Right cardiac atrium (tissue), 5 donors: ENCODE measurements around the gene SOX1. TPM values are rescaled to one million over a fixed set of nuclear protein-coding genes. Genes with fewer than 3 reads are reported as not detected.

Experiments used
- ATAC-seq, 2 donors: fragments of 200-7000 bp; cut with Tn5 transposase; one replicate each; pipeline versions ENCODE4 v1.8.0 to v1.9.1; 2020; ENCODE audit warnings: moderate library complexity in 2 of 2, mild to moderate bottlenecking in 1 of 2
- DNase-seq, 3 donors: peaks; one replicate each; pipeline ENCODE4 v3.0.0-alpha.2; 2020
- H3K27ac ChIP-seq: one replicate; pipeline ENCODE4 v1.5.1; 2013; ENCODE audit warnings: mild to moderate bottlenecking, low read length, control low read depth, moderate library complexity
- H3K27me3 ChIP-seq: one replicate; pipeline ENCODE4 v1.6.1; 2013; ENCODE audit not compliant: control insufficient read depth, insufficient read depth
- H3K4me1 ChIP-seq: one replicate; pipeline ENCODE4 v1.6.1; 2013; ENCODE audit warnings: low read length; ENCODE audit not compliant: control insufficient read depth, insufficient read depth
- H3K4me3 ChIP-seq: one replicate; pipeline ENCODE4 v1.5.1; 2013; ENCODE audit warnings: low read length, control low read depth
- H3K9me3 ChIP-seq: one replicate; pipeline ENCODE4 v1.6.1; 2013; ENCODE audit warnings: low read length; ENCODE audit not compliant: control insufficient read depth
- WGBS: extraction: QIAGEN DNeasy Blood & Tissue Kit; methylation state at CpG from one replicate; pipeline ENCODE4 v1.1.7; 2013; 5-methylcytosine and 5-hydroxymethylcytosine counted together
- intact Hi-C, 4 donors: fragments of 100-400 bp; cut with DNase I; formaldehyde crosslinking; loops; one replicate each; pipeline versions ENCODE4 v1.11.0 to v1.14.0; 2022 to 2023
- long read RNA-seq, 4 donors: library from polyadenylated mRNA; unstranded; transcript quantifications; one replicate each; pipeline ENCODE4 v2.0.0, GENCODE V29; 2020 to 2021
- polyA plus RNA-seq: library from polyadenylated mRNA; stranded (reverse); fragments of 200-250 nt; gene quantifications from one replicate; pipeline ENCODE4 v1.2.3, GENCODE V29; 2013
- total RNA-seq, 4 donors: library from RNA; stranded (reverse); fragmentation: NEBNext Ultra II Directional; extraction: Animal tissue kit (Norgen Biotek cat#: 25700); gene quantifications; one replicate each; pipeline ENCODE4 v1.2.1, GENCODE V29; 2021
- donor health status: healthy with polysubstance abuse.
- donor health status: DM: no; HTN: yes; CAD: no.
- donor health status: DM: no; HTN: no; CAD: no.
- donor health status: DM: no; HTN: yes; CAD: no; lungs with severe emphysema.
- donor health status: DM: yes; HTN: yes; CAD: no.

Gene SOX1
- total RNA-seq (not detected), polyA plus RNA-seq (not detected)
- long read RNA-seq, donor 1: 0 reads
- long read RNA-seq, donor 2: 0 reads
- long read RNA-seq, donor 3: 0 reads
- long read RNA-seq, donor 4: 0 reads

DNA sequence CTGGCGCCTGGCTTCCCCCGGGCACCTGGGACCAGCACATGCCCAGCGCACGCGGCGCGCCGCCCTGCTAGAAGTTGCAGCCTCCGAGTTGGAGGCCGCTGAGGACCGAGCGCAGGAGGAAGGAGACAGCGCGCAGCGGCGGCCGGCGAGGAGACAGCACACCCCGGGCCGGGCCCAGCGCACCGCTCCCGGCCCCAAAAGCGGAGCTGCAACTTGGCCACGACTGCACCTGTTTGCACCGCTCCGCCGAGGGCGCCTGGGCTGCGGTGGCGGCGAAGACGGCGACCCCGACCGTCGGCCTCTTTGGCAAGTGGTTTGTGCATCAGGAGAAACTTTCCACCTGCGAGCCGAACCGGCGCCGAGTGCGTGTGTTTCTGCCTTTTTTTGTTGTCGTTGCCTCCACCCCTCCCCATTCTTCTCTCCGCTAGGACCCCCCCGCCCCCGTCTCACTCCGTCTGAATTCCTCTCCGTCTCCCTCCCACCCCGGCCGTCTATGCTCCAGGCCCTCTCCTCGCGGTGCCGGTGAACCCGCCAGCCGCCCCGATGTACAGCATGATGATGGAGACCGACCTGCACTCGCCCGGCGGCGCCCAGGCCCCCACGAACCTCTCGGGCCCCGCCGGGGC is at the start of gene SOX1:
TSS of gene SOX1 (plus strand) at position 34 of the 626 bp plus-strand sequence. CDS start at position 544, 510 bp downstream.
- intact Hi-C loops: no loop called here
- H3K9me3 ChIP-seq: no peaks in the 10 kb centered on the region
- 3% methylated on average over 66 of the region's 66 CpGs for WGBS
- H3K27ac ChIP-seq: no peak within 1 kb of the TSS
- peak within 1 kb of the TSS; percentile 50 for H3K4me3 ChIP-seq
- H3K4me1 ChIP-seq: no peaks in the 10 kb centered on the region
- DNase-seq (peak in 1 of 3 donors; percentile 37), ATAC-seq (no peak)
- H3K27me3 ChIP-seq: peaks cover 4% of the 10 kb centered on the region

- Histone ChIP-seq H3K27me3 (no peaks in the 10 kb centered on the region), H3K4me1 (no peaks in the 10 kb centered on the region), H3K9me3 (peaks cover 4% of the 10 kb centered on the region), H3K27ac (no peak overlapping the region), H3K4me3 (no peak overlapping the region)
- DNase-seq (no peak), ATAC-seq (no peak)
- 87% methylated on average over 11 of the region's 11 CpGs for WGBS
- intact Hi-C loops: no loop called here
Measured at GRCh38 chr13:112024577-112024976, 42.4 kb upstream of the SOX1 start.

DNA sequence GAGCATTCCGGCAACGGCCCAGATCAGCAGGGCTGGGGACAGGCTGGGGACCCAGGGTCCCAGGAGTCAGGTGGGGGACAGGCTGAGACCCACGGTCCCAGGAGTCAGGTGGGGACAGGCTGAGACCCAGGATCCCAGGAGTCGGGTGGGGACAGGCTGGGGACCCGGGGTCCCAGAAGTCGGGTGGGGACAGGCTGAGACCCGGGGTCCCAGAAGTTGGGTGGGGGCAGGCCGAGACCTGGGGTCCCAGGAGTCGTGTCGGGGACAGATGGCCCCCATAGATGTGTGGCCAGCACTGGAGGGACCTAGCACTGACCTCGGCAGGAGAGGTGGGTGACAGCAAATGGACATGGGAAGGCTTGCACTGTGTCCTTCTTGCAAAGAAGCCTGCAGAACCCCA is 39.7 kb upstream of the SOX1 start:
- intact Hi-C loops: no loop called here
- H3K27ac ChIP-seq: no peak overlapping the region
- peaks cover under 1% of the 10 kb centered on the region for H3K4me1 ChIP-seq
- H3K4me3 ChIP-seq: no peak overlapping the region
- no peaks in the 10 kb centered on the region for H3K27me3 ChIP-seq
- 83% methylated on average over 11 of the region's 11 CpGs for WGBS
- H3K9me3 ChIP-seq: no peaks in the 10 kb centered on the region
- no peak for ATAC-seq
- no peak for DNase-seq

DNA sequence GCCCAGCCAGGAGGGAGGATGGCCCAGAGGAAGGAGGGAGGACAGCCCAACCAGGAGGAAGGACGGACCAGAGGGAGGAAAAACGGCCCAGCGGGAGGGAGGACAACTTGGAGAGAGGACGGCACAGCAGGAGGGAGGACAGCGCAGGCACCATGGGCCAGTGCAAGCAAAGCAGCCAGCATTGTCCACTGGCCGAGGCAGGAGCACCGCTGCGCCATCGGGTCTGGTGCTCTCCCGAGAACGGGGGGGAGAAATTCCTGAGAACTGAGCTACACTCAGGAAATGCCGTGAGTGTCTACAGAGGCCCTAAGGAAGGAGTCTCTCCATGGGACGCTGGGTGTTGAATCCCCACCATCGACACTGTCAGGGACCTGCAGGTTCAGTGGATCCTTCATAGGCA is 38.5 kb upstream of the SOX1 start:
- Histone ChIP-seq H3K4me1 (peaks cover 1% of the 10 kb centered on the region), H3K4me3 (no peak overlapping the region), H3K9me3 (no peaks in the 10 kb centered on the region), H3K27me3 (no peaks in the 10 kb centered on the region), H3K27ac (no peak overlapping the region)
- ATAC-seq: no peak
- WGBS: 76% methylated on average over 14 of the region's 14 CpGs
- no peak for DNase-seq
- intact Hi-C loops: no loop called here

DNA sequence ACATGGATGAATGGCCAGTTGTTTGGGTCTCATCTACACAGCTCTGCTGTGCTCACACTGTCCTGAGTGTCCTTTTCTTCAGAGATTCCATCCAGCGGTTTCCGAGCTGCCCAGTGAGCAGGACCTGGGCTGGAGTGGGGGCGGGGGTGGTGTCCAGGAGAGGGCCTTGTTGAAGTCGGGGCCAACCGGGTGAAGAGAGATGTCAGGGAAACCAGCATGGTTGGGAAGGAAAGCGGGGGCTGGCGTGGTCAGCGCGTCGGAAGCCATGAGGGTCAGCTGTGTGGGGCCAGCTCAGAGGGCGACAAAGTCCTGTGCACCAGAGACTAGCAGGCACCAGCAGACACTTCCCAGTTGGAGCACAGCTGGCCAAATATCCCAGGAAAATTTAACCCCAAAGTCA is 37.8 kb upstream of the SOX1 start:
- WGBS: 85% methylated on average over 11 of the region's 11 CpGs
- H3K4me1 ChIP-seq: peaks cover 1% of the 10 kb centered on the region
- DNase-seq (no peak), ATAC-seq (no peak)
- H3K27ac ChIP-seq: no peak overlapping the region
- H3K27me3 ChIP-seq: no peaks in the 10 kb centered on the region
- intact Hi-C loops: no loop called here
- no peaks in the 10 kb centered on the region for H3K9me3 ChIP-seq
- H3K4me3 ChIP-seq: no peak overlapping the region

DNA sequence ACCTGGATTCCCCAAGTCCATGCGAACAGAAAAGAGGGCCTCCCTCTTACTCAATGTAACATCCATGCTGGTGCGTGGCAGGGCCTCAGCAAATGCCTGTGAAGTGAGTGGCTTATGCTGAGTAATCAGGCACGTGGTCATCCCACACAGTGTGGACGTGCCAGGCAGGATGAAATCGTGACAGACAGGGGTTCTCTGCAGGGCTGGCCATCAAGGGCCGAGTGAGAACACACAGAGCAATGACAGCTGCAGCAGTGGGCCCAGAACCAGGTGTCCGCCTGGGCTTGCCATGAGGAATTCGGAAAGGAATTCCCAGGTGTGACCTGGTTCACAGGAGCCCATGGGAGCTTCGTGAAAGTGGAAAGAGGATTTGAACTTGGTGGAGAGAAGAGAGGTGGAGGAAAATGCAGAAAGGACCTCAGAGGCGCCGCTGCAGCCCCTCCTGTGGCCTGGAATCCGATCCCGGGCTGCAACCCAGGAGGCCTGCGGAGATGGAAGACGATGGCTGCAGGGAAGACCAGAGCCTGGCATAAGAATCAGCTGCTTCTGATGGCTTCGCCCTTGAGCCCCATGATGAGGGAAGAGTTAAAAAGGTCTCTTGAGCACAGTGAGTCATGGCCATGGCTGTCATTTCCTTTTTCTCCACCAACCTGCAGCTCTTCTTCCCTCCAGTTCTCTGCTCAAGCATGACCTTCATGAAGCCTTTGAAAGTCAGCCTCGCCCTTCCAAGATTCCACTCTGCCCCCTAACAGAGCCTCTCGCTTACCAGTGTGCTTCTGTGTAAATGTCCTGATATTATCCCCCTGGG is 34.6 kb upstream of the SOX1 start:
- no peak overlapping the region for H3K4me3 ChIP-seq
- no peak overlapping the region for H3K27ac ChIP-seq
- 54% methylated on average over 18 of the region's 18 CpGs for WGBS
- ATAC-seq (peak in 1 of 2 donors; percentile 65), DNase-seq (no peak)
- H3K9me3 ChIP-seq: no peaks in the 10 kb centered on the region
- H3K27me3 ChIP-seq: no peaks in the 10 kb centered on the region
- intact Hi-C loops: no loop called here
- peaks cover 1% of the 10 kb centered on the region for H3K4me1 ChIP-seq

- 59% methylated on average over 12 of the region's 12 CpGs for WGBS
- Histone ChIP-seq H3K27ac (no peak overlapping the region), H3K4me1 (peaks cover 1% of the 10 kb centered on the region), H3K9me3 (no peaks in the 10 kb centered on the region), H3K27me3 (no peaks in the 10 kb centered on the region), H3K4me3 (no peak overlapping the region)
- ATAC-seq (no peak), DNase-seq (no peak)
- intact Hi-C loops: no loop called here
Measured at GRCh38 chr13:112034231-112034630, 32.7 kb upstream of the SOX1 start.

DNA sequence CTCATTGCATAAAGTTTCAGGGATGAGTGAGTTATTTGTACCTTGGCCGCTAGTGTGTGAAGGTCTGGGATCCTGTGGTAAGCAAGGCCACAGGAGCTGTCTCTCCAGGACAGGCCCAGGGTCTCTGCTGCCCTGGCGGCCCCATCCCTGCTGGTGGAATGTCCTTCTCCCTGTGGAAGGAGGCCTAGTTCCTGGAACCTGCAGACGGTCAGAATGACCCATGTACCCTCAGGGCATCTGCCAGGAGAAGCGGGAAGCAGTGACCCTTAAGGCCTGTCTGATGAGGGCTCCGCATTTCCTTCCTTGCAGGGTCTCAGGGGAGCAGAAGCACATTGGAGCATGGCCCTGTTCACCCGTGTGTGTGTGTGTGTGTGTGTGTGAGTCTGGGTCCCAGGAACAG is 32.1 kb upstream of the SOX1 start:
- H3K9me3 ChIP-seq: no peaks in the 10 kb centered on the region
- ATAC-seq (no peak), DNase-seq (no peak)
- no peak overlapping the region for H3K4me3 ChIP-seq
- H3K27ac ChIP-seq: no peak overlapping the region
- H3K27me3 ChIP-seq: no peaks in the 10 kb centered on the region
- WGBS: 62% methylated on average over 6 of the region's 6 CpGs
- intact Hi-C loops: no loop called here
- peaks cover 1% of the 10 kb centered on the region for H3K4me1 ChIP-seq

- Histone ChIP-seq H3K27me3 (no peaks in the 10 kb centered on the region), H3K4me3 (no peak overlapping the region), H3K9me3 (peaks cover 3% of the 10 kb centered on the region), H3K4me1 (no peaks in the 10 kb centered on the region), H3K27ac (no peak overlapping the region)
- intact Hi-C loops: no loop called here
- no peak for ATAC-seq
- no peak for DNase-seq
- 71% methylated on average over 4 of the region's 4 CpGs for whole genome bisulfite sequencing
Measured at GRCh38 chr13:112042496-112042895, 24.5 kb upstream of the SOX1 start.

- Histone ChIP-seq H3K4me3 (no peak overlapping the region), H3K4me1 (peaks cover 4% of the 10 kb centered on the region), H3K9me3 (peaks cover 4% of the 10 kb centered on the region), H3K27me3 (peaks cover 20% of the 10 kb centered on the region), H3K27ac (no peak overlapping the region)
- 32% methylated on average over 13 of the region's 13 CpGs for WGBS
- DNase-seq (no peak), ATAC-seq (no peak)
- intact Hi-C loops: no loop called here
Measured at GRCh38 chr13:112052213-112052612, 14.7 kb upstream of the SOX1 start.

GRCh38 chr13:112053167-112053743 is 13.7 kb upstream of the SOX1 start:
- Histone ChIP-seq H3K4me3 (no peak overlapping the region), H3K27ac (no peak overlapping the region), H3K9me3 (peaks cover 2% of the 10 kb centered on the region), H3K4me1 (peaks cover 4% of the 10 kb centered on the region), H3K27me3 (peaks cover 18% of the 10 kb centered on the region)
- ATAC-seq (no peak), DNase-seq (no peak)
- intact Hi-C loops: no loop called here
- WGBS: 5% methylated on average over 31 of the region's 31 CpGs
